GM21423 (cell line): ENCODE measurements around the gene TMEM178B.
"Not testable (repeated sequence)": the region's sequence is repeated elsewhere in the genome, so short reads cannot be mapped to it uniquely, and the experiment has no call there.

Experiments used
- ATAC-seq: cut with Tn5 transposase; IDR thresholded peaks from one replicate; pipeline ENCODE4 v1.9.1; 2021; ENCODE audit warnings: mild to moderate bottlenecking, moderate library complexity; ENCODE audit not compliant: unreplicated experiment

The TMEM178B gene

DNA sequence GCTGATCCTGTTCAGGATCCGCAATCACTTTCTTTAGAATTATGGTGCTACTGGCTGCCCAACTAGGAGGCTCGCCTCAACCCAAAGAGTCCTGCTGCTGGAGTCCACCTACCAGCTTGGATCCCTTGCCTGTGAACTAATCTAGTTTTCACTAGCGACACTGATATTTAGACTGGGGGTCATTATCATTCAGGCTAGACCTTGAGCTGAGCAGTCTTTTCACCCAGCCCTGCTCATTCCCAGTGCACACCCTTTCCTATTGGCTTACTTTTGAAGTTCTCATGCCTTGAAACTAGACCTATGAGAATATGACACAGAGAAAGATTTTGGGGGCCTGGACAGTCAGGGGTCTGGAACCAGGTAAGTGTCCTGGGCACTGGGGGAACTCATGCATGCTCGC is 107.9 kb downstream of the TMEM178B start:
- no peak for ATAC-seq

DNA sequence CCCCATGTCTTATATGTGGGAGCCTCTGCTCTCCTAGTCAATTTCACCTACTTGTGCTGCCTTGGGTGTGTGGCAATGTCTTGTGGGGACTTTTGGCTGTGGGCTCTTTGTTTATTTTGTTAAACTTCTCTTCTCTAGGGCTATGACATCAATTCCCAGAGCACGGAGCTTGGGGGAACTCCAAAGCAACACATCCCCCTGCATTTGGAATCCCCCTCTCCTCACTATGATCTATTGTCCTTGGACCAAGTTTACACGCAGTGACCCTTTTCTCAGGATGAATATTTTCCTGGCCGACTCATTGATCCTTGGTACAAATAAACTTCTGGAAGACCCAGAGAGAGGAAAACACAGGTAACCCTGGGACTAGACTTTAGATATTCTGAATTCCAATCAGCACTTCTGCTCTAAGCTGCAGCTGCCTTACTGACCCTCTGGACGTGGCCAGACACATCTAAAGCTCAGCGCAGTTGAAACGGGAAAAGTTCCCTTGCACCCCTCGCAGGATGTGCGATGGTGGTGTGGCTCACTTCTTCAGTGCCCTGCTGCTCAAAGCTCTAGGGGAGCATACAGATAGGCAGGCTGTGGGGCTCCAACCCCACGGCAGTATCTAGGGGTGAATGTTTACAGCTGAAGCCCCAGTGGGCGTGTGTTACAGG is 110.8 kb downstream of the TMEM178B start:
- ATAC-seq: no peak

DNA sequence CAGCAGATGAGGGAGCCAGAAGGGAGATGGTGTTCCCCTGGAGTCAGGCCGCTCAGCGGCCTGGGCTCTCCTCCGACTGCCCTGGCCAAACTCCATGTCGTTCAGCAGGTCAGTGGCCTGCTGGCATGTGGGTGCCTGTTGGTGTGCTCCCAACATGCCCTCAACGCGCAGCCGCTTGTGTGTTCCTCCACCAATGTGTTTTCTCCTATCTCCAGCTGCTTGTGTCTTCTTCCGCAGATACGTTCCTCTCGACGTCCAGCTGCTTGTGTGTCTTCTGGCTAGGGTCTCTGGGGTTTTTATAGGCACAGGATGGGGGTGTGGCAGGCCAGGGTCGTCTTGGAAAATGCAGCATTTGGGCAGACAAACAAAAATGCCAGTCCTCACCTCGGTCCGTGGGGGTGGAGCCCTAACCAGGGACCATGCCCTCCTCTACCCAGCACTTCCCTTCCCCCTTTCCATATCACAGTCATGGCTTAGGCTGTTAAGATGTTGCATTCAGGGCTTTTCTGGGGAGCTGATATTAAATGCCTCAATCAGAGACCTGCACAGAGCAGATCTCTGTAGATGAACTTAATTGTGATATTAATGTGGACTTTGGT is 111.6 kb downstream of the TMEM178B start:
- no peak for ATAC-seq

DNA sequence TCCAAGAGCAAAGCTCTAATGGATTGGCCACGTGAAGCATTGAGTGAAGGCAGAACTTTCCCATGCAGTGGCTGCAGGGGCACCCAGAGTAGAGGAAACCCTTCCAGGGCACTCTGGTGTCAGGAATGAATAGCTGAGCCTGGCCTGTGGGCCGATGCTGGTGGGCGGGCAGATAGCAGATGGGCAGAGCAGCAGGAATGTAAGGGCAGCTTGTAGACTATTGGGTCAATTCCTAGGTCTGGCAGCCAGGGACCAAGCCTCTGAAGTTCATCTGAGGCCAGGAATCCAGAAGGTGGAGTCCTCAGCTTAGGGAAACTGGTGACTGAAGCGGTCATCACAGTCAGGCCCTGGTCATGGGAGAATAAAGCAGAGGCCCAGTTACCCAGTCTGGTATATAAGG is 115.4 kb downstream of the TMEM178B start:
- ATAC-seq: no peak

DNA sequence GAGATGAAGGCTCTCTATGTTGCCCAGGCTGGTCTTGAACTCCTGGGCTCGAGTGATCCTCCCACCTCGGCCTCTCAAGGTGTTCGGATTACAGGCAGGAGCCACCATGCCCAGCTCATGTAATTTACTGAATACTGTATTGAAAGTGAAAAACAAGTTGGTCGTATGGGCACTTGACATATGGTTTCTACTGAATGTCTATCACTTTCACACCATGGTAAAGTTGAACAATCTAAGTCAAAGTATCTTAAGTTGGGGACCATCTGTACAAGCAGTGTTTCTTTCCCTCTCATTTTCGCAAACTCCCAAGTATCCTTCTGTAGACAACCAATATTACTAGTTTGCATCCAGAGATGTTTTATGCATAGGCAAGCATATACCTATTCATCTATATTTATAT is 116.6 kb downstream of the TMEM178B start:
- no peak for ATAC-seq

DNA sequence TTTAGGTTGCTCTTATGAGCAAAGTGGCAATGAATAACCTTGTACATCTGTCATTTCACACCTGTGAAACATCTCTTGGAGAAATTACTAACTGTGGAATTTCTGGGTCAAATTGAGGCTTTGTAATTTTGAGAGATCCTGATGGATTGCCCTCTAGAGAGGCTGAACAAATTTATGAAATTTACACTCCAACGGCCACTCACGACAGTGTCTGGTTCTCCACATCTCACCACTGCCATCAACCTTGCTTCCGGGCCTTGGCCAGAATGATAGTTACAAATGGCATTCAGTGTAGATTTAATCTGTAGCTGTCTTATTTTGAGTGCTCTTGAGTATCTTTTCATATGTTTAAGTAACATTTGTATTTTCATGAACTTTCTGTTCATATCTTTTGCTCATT is 117.4 kb downstream of the TMEM178B start:
- no peak for ATAC-seq

DNA sequence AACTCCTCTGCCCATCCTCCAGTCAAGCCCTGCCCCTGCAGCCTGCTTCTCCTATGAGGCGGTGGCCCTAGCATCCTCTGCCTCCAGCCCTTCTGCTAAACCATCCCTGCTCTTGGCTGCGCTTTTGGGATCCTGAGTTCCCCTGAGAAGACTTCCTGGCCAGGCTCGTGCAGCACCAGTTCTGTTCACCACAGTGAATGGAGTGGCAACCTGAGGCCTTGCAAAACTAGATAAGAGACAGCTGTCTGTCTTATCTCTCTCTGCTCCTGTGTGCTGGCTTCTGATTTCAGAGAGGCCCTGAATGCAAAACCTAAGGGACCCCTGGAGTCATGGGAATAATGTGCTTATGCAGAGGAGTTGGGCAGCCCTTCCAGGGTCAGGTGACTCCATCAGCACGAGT is 119.2 kb downstream of the TMEM178B start:
- no peak for ATAC-seq

DNA sequence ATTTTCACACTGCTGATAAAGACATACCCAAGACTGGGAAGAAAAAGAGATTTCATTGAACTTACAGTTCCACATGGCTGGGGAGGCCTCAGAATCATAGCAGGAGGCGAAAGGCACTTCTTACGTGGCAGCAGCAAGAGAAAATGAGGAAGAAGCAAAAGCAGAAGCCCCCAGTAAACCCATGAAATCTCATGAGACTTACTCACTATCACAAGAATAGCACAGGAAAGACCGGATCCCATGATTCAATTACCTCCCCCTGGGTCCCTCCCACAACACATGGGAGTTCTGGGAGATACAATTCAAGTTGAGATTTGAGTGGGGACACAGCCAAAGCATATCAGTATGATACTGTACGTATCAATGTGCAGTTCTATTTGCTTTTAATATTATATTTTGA is 121.9 kb downstream of the TMEM178B start:
- ATAC-seq: not testable (repeated sequence)

DNA sequence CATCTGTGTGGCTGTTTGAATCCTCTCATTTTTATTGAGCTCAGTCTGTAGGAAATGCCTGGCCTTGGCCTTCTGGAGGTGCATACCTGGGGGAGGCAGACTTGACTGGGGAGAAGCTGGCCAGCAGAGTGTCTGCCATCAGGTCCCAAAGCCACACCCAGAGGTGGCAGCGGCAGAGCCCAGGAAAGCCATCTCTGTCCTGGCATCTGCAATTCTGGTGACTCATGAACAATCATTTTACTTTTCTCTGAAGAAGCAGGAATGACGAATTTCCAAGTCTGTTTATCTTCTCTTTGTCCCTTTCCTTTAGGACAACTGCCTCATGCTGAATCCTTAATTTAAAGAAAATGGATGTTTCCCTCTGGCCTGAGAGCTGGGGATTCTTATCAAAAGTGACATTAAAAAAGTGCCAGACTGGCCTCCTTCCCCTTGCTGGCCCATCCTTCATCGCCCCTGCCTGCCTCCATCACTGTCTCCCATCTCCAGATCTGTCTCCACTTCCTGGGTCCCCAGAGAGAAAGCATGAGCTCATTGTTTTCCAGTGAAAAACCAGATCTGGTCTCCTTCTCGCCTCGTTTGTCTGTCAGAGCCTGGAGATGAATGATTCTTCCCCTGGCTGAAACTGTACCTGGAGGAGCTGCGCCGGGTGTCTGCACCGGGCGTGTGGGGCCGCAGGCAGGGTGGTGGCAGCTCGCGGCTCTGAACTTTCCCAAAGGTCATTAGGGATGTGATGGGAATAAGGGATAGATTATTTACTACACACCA is 124.5 kb downstream of the TMEM178B start:
- no peak for ATAC-seq

DNA sequence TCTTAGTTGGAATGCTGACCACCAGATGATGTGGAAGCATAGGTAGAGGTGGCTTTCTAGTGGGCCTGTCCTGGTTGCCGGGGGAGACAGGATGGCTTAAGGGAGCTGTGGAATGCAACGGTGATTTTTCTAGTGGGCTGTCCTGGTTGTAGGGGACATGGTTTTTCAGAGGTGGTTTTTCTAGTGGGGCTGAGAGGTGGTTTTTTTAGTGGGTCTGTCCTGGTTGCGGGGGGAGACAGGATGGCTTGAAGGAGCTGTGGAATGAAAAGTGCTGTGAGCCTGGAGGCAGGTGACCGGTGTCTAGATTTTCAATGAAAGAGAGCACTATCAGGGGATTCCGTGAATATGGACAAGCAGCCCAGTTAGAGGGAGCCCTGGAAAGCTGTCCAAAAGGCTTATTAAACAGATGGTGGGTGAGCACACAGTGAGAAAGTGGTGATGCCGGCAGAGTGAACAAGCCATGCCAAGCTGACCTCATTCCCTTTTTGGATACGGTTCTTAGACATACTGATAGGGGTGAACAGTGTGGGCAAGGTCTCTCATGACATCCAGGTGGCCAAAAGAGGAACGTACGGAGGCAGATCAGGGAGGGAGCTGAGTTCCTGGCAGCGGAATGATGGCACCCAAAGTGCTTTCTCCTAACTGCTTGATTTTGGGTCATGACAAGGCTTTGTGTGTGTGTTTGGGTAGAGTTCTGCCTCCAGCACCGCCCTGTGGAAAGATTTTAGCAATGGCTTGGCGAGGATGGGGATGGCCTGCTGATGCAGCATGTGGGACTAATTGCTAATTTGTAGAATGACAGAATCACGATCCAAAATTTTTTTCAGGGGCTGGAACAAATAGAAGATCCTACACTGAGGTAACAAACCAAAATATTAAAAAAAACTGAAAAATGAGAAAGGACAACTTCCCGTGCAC is 126.6 kb downstream of the TMEM178B start:
- no peak for ATAC-seq

DNA sequence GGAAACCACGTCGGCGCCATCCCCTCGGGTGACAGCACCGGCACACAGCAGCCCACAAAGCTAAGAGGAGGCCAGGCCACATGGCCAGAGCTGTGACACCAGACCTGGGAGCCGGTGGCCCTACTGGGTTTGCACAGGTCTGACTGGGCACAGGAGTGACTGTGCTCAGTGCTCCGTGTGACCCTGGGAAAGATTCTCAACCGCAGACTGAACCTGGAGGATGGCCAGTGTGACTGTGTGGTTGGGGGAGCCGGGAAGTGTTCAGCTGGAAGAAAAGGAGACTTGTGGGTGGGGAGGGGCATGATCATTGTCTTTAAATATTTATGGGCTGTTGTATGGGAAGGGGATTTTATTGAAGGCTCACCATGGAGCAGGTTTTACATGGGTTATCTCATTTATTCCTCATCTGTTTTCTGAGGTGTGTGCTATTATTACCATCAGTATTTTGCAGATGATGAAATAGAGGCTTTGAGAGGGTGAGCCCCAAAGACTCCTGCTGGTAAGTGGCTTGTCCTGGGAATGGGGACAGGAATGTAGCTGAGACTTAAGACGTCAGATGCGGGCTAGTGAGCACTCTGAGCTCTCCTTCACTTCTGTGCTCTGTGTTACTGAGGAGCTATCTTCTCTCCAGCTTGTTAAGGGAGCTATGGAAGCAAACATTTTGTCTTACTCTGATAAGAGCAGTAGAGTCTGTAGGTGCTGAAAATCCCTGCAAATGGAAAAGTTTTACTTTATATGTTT is 127.5 kb downstream of the TMEM178B start:
- ATAC-seq: no peak

DNA sequence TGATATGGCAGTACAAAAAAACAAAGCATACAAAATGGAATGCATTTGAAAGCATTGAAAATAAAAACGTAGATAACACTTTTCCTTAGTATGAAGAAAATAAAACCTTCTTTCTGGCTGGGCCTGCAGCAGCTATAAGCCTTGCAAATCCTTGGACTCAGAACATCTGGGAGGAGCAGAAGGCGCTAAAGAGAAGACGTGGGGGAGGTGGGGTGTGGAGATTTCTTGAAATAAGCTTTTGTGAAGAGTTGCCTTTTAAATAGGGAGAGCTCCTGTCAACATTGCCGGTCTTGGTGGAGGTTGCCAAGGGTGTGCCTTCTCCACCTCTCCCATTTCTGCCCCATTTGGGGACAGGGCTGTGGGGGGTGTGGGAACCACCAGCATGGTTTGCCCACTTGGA is 128.7 kb downstream of the TMEM178B start:
- ATAC-seq: no peak

DNA sequence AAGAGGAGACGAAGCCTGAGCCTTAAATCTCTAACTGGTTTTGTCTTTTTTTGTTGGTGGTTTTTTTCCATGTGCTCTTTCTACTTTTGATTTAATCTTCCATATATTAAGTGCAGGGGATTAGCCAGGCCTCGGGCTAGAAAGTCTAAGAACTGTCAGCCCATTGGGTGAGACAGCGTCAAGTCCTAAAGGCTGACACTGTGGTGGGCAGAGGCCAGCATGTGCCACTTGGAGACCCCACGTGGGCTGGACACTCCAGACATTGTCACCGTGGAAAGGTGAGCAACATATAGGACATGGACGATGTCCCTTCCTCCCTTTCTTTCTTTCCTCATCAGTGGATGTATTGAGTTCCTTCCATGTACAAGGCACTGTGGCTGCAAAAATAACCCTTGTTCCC is 129.3 kb downstream of the TMEM178B start:
- no peak for ATAC-seq

DNA sequence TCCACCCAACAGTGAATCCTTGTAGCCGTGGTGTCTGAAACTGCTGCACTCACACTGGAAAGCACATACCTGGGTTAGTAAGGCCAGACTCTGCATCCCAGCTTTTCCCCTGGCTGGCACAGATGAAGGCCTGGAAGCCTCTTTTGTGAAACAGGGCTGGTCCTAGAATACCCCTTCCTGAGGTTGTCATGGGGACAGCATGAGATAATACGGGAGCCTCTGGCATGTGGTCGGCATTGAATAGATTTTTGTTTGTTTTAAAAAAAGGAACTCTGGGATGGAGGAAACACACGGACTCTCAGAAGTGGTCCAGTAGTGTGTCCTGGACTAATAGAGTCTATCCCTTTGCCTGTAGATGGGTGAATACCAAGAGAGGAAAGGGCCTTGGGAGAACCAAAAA is 129.7 kb downstream of the TMEM178B start:
- ATAC-seq: no peak

DNA sequence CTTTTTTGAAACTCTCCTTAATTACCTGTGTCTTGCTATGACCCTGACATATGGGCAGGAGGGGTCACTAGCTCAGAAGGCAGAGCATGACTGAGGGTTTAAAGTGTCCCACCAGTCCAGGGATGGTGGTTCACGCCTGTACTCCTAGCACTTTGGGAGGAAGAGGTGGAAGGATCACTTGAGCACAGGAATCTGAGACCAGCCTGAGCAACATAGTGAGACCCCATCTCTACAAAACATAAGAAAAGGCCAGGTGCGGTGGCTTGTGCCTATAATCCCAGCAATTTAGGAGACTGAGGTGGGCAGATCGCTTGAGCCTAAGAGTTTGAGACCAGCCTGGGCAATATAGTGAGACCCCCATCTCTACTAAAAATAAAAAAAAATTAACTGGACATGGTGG is 133.8 kb downstream of the TMEM178B start:
- no peak for ATAC-seq

DNA sequence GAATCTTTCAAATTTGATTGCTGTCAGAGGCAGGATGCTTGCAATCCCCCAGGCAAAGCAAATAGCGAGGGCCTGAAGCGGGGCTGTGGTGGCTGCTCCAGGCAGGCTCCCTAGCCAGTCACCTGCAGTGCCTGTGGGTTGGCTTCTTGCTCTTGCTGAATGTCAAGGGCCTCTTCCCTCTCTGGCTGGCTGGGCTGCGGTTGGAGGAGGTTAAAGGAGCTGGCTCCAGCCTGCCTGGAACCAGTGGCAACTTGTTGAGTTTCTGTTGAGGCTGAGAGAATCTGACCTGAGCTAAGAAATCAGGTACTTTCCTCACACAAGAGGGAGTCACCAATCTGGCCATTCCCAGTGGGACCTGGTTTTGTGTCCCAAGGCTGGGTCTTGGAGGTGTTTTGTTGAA is 134.7 kb downstream of the TMEM178B start:
- ATAC-seq: no peak

DNA sequence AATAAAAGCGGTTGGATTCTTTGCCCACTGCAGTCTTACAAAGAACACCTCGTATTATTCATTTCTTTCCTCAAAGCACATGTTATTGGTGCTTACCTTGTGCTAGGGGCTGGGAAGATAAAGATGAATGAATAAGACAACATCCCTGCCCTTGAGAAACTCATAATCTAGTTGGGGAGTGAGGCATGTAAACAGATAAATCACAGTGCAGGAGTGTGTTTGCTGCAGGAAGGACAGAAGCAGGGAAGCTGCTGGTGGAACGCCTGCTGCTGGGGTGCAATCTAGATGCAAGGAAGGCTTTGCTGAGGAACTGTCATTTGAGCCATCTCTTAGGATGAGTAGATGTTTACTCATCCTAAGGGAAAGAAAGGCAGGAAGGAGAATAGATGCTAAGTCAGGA is 135.6 kb downstream of the TMEM178B start:
- no peak for ATAC-seq

DNA sequence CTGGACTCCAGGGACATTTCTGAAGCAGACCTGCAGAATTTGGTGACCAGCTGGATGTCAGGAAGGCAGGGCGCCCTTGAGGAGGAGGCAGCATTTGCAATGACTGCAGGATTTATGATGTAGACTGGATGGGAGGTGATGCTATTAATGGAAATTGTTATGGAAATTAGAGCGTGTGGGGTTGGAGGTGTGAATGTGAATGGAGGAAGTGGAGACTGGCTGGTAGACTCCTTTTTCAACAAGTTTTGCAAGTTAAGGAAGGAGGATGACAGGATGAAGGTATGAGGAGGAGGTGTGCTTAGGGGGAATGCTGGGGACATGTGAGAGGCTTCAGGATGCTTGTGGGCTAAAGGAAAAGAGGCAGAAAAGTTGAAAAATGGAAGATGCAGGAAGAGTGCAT is 137.0 kb downstream of the TMEM178B start:
- ATAC-seq: no peak

DNA sequence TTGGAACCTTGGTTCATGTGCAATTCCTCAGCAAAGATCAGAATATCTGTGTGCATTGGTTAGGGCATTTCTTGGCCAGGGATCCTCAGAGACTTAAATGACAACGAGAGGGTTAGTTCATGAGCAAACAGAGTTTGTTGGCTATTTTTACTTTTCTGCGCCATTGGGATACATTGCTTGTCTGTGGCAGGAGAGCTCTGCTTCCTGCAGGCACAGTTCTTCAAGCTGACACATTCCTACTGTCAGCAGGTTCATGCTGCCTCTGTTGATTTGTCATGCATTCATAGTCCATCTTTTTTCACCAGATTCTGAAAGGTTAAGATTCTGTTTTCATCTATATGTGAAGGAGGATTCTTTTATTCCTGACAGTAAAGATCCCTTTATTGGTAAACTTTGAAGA is 139.4 kb downstream of the TMEM178B start:
- no peak for ATAC-seq

DNA sequence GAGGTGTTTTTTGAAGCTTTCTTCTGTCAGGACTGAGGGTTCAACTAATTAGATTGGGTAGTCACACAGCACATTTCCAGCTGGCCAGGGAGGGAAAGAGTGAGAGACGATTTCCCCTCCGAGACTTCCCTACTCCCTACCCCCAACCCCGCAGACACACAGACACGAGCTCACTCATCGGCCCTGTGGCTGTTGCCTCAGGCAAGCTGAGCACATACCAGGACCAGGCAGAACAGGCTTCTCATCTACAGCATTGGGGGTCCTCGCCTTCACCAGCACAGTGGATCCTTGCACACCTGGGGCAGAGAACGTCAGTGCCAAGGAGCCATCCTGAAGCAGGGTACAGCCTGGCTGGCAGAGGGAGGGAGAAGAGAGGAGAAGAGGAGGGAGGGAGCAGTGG is 144.1 kb downstream of the TMEM178B start:
- ATAC-seq: no peak

DNA sequence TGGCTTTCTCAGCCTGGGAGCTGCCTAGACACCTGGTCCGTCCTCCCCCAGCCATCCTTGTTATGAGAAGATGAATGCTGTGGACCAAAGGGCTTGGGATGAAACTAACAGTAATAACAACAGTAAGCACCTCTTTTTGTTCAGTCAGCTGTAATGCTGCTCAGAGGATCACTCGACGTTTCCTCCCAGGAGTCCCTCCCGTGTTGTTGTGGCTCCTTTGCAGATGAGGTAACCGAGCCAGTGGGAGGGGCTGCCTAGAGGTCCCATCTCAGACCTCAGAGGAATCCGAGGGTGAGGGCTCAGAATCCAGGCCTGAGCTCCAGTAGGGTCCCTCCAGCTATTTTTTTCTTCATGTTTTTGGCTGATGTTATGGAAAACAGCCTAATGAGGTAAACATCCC is 145.1 kb downstream of the TMEM178B start:
- no peak for ATAC-seq
